GM19043 (cell line): Measurements from ENCODE around the gene PPY.
"Not testable (repeated sequence)": the region's sequence is repeated elsewhere in the genome, so short reads cannot be mapped to it uniquely, and the experiment has no call there.

ENCODE experiments used
- ATAC-seq: cut with Tn5 transposase; IDR thresholded peaks from one replicate; pipeline ENCODE4 v1.9.1; 2021; ENCODE audit warnings: low read depth; ENCODE audit not compliant: unreplicated experiment

The PPY gene

GRCh38 chr17:43942051-43942685 is at the start of gene PPY:
Gene PPY, minus strand, starts transcription at chr17:43942476. Its CDS starts 822 bp downstream, at chr17:43941654.
- ATAC-seq = no peak

GRCh38 chr17:43988301-43988700 is 46.0 kb upstream of the PPY start:
- ATAC-seq = no peak

- no peak for ATAC-seq
Observed at GRCh38 chr17:43987131-43988021, 45.1 kb upstream of the PPY start.

- no peak for ATAC-seq
Observed at GRCh38 chr17:43986225-43986981, 44.1 kb upstream of the PPY start.

- ATAC-seq = no peak
Observed at GRCh38 chr17:43984521-43984920, 42.2 kb upstream of the PPY start.

- ATAC-seq = no peak
Observed at GRCh38 chr17:43983515-43984411, 41.5 kb upstream of the PPY start.

- ATAC-seq = no peak
Observed at GRCh38 chr17:43983196-43983514, 40.9 kb upstream of the PPY start.

- no peak for ATAC-seq
Observed at GRCh38 chr17:43982171-43982570, 39.9 kb upstream of the PPY start.

- no peak for ATAC-seq
Observed at GRCh38 chr17:43979671-43980070, 37.4 kb upstream of the PPY start.

- ATAC-seq = no peak
Observed at GRCh38 chr17:43979011-43979410, 36.7 kb upstream of the PPY start.

- no peak for ATAC-seq
Observed at GRCh38 chr17:43978078-43978477, 35.8 kb upstream of the PPY start.

GRCh38 chr17:43976963-43977837 is 34.9 kb upstream of the PPY start:
- ATAC-seq = no peak

- no peak for ATAC-seq
Observed at GRCh38 chr17:43975898-43976297, 33.6 kb upstream of the PPY start.

GRCh38 chr17:43974382-43975266 is 32.3 kb upstream of the PPY start:
- ATAC-seq = no peak

GRCh38 chr17:43972444-43973212 is 30.4 kb upstream of the PPY start:
- not testable (repeated sequence) for ATAC-seq

GRCh38 chr17:43971436-43971835 is 29.2 kb upstream of the PPY start:
- ATAC-seq = not testable (repeated sequence)

GRCh38 chr17:43970366-43970765 is 28.1 kb upstream of the PPY start:
- no peak for ATAC-seq
